T-helper 2 cell treated with Interferon-gamma antibody and Interleukin-4, amounts not matched to agents 5 μg/mL and 100 μg/mL, for 36 hours (primary cell): Measurements from ENCODE around the gene CLVS2.

ENCODE experiments used
- DNase-seq: peaks from one replicate; pipeline ENCODE4 v3.0.0; 2021; ENCODE audit warnings: low spot score
- H3K27ac Mint-ChIP-seq: one replicate; pipeline ENCODE4 v1.8.0; 2021; ENCODE audit warnings: mild to moderate bottlenecking, mixed read lengths
- H3K27me3 Mint-ChIP-seq: one replicate; pipeline ENCODE4 v1.8.0; 2021; ENCODE audit warnings: low read depth, mixed read lengths
- H3K36me3 Mint-ChIP-seq: one replicate; pipeline ENCODE4 v1.8.0; 2021; ENCODE audit warnings: low read depth, mixed read lengths
- H3K4me1 Mint-ChIP-seq: one replicate; pipeline ENCODE4 v1.8.0; 2021; ENCODE audit warnings: low read depth, mixed read lengths
- H3K4me3 Mint-ChIP-seq: one replicate; pipeline ENCODE4 v1.8.0; 2022; ENCODE audit warnings: mild to moderate bottlenecking, moderate library complexity, mixed read lengths
- H3K9me3 Mint-ChIP-seq: one replicate; pipeline ENCODE4 v1.8.0; 2021; ENCODE audit warnings: mixed read lengths

Gene CLVS2

GRCh38 chr6:123001540-123001939, 5.5 kb downstream of the CLVS2 start:
- DNase-seq: no peak
- peaks cover 15% of the 10 kb centered on the region for H3K27me3 Mint-ChIP-seq
- no peak overlapping the region for H3K27ac Mint-ChIP-seq
- H3K4me1 Mint-ChIP-seq: no peaks in the 10 kb centered on the region
- no peaks in the 10 kb centered on the region for H3K9me3 Mint-ChIP-seq
- no peaks in the 10 kb centered on the region for H3K36me3 Mint-ChIP-seq
- no peak overlapping the region for H3K4me3 Mint-ChIP-seq

DNA sequence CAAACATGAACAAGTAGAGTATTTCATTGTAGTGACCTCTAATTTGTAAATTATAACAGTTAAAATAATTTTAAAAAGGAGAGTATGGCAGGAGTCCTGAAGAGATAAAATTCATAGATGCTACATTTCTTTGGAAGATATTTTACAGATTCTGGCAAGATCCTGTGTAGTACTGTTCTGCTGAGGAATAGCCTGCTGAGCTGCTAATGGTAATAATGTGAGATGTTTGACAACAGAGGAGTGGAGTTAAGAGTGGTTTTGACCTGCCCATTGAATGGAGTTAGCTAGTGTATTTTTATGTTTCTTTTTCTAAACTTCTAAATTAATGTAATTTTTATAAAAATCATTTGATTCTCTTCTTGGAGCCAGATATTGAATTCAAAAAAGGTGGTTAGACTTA, 11.8 kb downstream of the CLVS2 start:
- Mint-ChIP-seq H3K9me3 (no peaks in the 10 kb centered on the region), H3K4me1 (no peaks in the 10 kb centered on the region), H3K4me3 (no peak overlapping the region), H3K36me3 (no peaks in the 10 kb centered on the region), H3K27me3 (no peaks in the 10 kb centered on the region), H3K27ac (no peak overlapping the region)
- no peak for DNase-seq

DNA sequence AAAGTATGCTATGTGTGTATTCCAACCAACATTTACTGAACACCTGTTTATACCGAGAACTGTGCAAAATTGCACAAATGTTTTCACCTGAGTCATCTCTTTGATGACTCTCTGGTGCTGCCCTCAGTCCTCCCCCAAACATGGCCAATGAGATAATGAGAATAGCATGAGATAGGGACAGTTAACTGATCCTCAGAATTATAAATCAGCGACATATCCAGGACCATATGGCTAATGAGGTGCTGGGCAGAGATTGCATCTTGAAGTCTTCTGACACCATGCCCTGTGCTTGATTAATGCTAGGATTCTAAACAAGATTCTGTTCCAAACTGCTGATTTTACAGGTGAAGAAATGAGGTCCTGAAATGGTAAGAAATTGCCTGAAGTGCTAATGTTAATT, 13.0 kb downstream of the CLVS2 start:
- no peak overlapping the region for H3K4me3 Mint-ChIP-seq
- H3K36me3 Mint-ChIP-seq: no peaks in the 10 kb centered on the region
- no peak overlapping the region for H3K27ac Mint-ChIP-seq
- H3K9me3 Mint-ChIP-seq: no peaks in the 10 kb centered on the region
- H3K4me1 Mint-ChIP-seq: no peaks in the 10 kb centered on the region
- DNase-seq: no peak
- no peaks in the 10 kb centered on the region for H3K27me3 Mint-ChIP-seq

- H3K4me1 Mint-ChIP-seq: no peaks in the 10 kb centered on the region
- H3K36me3 Mint-ChIP-seq: no peaks in the 10 kb centered on the region
- H3K27ac Mint-ChIP-seq: no peak overlapping the region
- no peak for DNase-seq
- H3K4me3 Mint-ChIP-seq: no peak overlapping the region
- H3K27me3 Mint-ChIP-seq: no peaks in the 10 kb centered on the region
- H3K9me3 Mint-ChIP-seq: no peaks in the 10 kb centered on the region
Measured at GRCh38 chr6:123014835-123015234, 18.8 kb downstream of the CLVS2 start.

- Mint-ChIP-seq H3K27ac (no peak overlapping the region), H3K4me3 (no peak overlapping the region), H3K36me3 (no peaks in the 10 kb centered on the region), H3K4me1 (no peaks in the 10 kb centered on the region), H3K9me3 (no peaks in the 10 kb centered on the region), H3K27me3 (no peaks in the 10 kb centered on the region)
- DNase-seq: no peak
Measured at GRCh38 chr6:123016431-123017103, 20.5 kb downstream of the CLVS2 start.

DNA sequence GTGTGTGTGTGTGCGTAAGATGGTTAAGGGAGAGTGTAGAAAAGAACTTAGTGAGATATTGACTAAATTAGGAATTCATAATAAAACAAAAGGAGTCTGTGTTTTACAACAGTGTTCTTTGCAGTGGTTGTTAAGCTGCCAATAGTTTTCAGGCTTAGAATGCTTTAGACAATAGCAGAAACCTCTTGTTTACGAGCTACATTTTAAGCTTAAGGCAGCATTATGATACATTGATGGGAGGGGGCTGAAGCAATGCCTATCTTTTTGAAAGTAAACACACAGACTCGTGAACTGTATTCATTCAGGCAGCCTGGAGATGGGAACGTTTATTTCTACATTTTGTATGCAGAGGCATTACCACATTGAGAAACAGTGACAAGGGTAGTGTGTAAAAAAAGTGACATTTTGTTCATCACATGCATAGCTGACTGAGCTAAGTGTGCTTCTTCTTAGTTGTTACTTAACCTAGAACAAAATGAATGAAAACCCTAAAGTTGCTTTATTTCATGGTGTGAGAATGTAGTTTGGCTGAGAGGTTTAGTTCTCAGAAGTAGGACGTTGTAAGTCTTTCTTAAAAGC, 21.2 kb downstream of the CLVS2 start:
- Mint-ChIP-seq H3K27ac (no peak overlapping the region), H3K4me1 (no peaks in the 10 kb centered on the region), H3K9me3 (no peaks in the 10 kb centered on the region), H3K36me3 (no peaks in the 10 kb centered on the region), H3K27me3 (no peaks in the 10 kb centered on the region), H3K4me3 (no peak overlapping the region)
- DNase-seq: no peak

GRCh38 chr6:123022975-123023374, 26.9 kb downstream of the CLVS2 start:
- Mint-ChIP-seq H3K4me3 (no peak overlapping the region), H3K27me3 (no peaks in the 10 kb centered on the region), H3K27ac (no peak overlapping the region), H3K4me1 (no peaks in the 10 kb centered on the region), H3K9me3 (no peaks in the 10 kb centered on the region), H3K36me3 (no peaks in the 10 kb centered on the region)
- no peak for DNase-seq

- H3K27me3 Mint-ChIP-seq: no peaks in the 10 kb centered on the region
- H3K9me3 Mint-ChIP-seq: no peaks in the 10 kb centered on the region
- H3K4me3 Mint-ChIP-seq: no peak overlapping the region
- H3K27ac Mint-ChIP-seq: no peak overlapping the region
- no peaks in the 10 kb centered on the region for H3K4me1 Mint-ChIP-seq
- H3K36me3 Mint-ChIP-seq: no peaks in the 10 kb centered on the region
- DNase-seq: no peak
Measured at GRCh38 chr6:123024976-123025375, 28.9 kb downstream of the CLVS2 start.

DNA sequence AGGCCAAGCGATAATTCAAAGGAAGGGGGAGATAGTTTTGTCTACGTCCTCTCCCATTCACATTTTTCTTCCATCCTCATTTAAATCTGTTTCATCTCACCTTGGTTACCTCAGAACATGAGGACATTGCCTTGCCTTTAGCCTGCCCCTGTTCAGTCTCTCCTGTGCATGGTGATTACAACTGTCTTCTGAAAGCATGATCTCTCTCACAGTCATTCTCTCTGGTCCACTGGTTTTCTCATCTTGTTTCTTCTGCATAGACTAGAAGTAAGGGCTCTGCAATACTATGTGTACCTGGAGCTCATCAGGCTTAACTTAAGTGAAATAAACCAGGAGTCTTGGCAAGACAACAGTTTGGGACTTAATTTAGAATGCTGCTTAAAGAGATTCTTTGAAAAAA, 31.4 kb downstream of the CLVS2 start:
- no peaks in the 10 kb centered on the region for H3K9me3 Mint-ChIP-seq
- no peak overlapping the region for H3K27ac Mint-ChIP-seq
- H3K27me3 Mint-ChIP-seq: no peaks in the 10 kb centered on the region
- no peak for DNase-seq
- H3K4me1 Mint-ChIP-seq: no peaks in the 10 kb centered on the region
- H3K36me3 Mint-ChIP-seq: no peaks in the 10 kb centered on the region
- H3K4me3 Mint-ChIP-seq: no peak overlapping the region

DNA sequence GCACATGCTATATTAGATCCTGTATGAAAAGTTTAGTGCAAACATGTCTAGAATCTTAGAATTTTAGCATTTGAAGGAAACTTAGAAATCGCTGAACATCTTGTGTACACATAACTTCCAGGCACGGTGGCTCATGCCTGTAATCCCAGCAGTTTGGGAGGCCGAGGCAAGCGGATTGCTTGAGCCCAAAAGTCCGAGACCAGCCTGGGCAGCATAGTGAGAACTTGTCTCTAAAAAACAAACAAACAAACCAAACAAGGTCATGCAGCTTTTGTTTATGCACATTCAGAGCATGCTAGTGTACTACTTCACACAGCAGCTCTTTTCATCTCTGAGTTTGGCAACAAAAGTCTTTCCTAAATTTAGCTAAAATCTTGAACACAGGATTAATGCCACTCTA, 32.2 kb downstream of the CLVS2 start:
- no peak overlapping the region for H3K4me3 Mint-ChIP-seq
- H3K27me3 Mint-ChIP-seq: no peaks in the 10 kb centered on the region
- no peaks in the 10 kb centered on the region for H3K36me3 Mint-ChIP-seq
- no peaks in the 10 kb centered on the region for H3K4me1 Mint-ChIP-seq
- no peak overlapping the region for H3K27ac Mint-ChIP-seq
- DNase-seq: no peak
- H3K9me3 Mint-ChIP-seq: no peaks in the 10 kb centered on the region

DNA sequence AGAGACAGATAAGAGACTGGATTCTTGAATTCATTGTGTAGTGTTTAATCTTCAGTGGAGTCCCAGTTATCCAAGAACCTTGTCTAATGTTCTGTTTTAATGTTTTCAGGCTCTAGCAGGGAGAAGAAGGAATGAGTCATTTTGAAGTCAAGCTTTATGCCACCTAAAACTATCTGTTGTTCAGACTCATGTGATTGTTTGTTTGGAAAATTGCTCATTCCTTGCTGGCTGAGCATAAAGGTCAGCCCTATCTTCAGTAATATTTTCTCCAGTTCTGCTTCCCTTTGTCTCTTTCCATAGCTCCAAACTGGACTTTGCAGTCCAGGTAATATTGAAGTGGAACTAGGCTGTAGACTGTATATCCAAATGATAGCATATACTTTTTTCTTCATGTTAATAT, 34.2 kb downstream of the CLVS2 start:
- H3K27me3 Mint-ChIP-seq: no peaks in the 10 kb centered on the region
- H3K4me1 Mint-ChIP-seq: no peaks in the 10 kb centered on the region
- H3K4me3 Mint-ChIP-seq: no peak overlapping the region
- H3K9me3 Mint-ChIP-seq: no peaks in the 10 kb centered on the region
- no peaks in the 10 kb centered on the region for H3K36me3 Mint-ChIP-seq
- DNase-seq: no peak
- no peak overlapping the region for H3K27ac Mint-ChIP-seq

- H3K27me3 Mint-ChIP-seq: no peaks in the 10 kb centered on the region
- no peaks in the 10 kb centered on the region for H3K4me1 Mint-ChIP-seq
- no peaks in the 10 kb centered on the region for H3K36me3 Mint-ChIP-seq
Measured at GRCh38 chr6:123036648-123037047, 40.6 kb downstream of the CLVS2 start.

GRCh38 chr6:123039431-123039830, 43.4 kb downstream of the CLVS2 start:
- Mint-ChIP-seq H3K36me3 (no peaks in the 10 kb centered on the region), H3K4me1 (no peaks in the 10 kb centered on the region), H3K9me3 (no peaks in the 10 kb centered on the region), H3K27me3 (no peaks in the 10 kb centered on the region), H3K27ac (no peak overlapping the region), H3K4me3 (no peak overlapping the region)
- no peak for DNase-seq

More at GRCh38 chr6:123036648-123037047, 40.6 kb downstream of the CLVS2 start:
- no peak for DNase-seq
- Mint-ChIP-seq H3K27ac (no peak overlapping the region), H3K4me3 (no peak overlapping the region), H3K9me3 (no peaks in the 10 kb centered on the region)

GRCh38 chr6:123042401-123042800, 46.4 kb downstream of the CLVS2 start:
- Mint-ChIP-seq H3K4me1 (no peaks in the 10 kb centered on the region), H3K4me3 (no peak overlapping the region), H3K36me3 (no peaks in the 10 kb centered on the region), H3K27ac (no peak overlapping the region), H3K27me3 (no peaks in the 10 kb centered on the region), H3K9me3 (no peaks in the 10 kb centered on the region)
- DNase-seq: no peak

GRCh38 chr6:123044341-123044860, 48.4 kb downstream of the CLVS2 start:
- Mint-ChIP-seq H3K36me3 (no peaks in the 10 kb centered on the region), H3K4me1 (no peaks in the 10 kb centered on the region), H3K27me3 (no peaks in the 10 kb centered on the region), H3K27ac (no peak overlapping the region), H3K9me3 (no peaks in the 10 kb centered on the region), H3K4me3 (no peak overlapping the region)
- DNase-seq: no peak
